Calu3 (cell line): ENCODE data around the gene TTC28. TPM values are rescaled to one million over a fixed set of nuclear protein-coding genes. Genes with fewer than 3 reads are reported as not detected.

Source experiments
- BruUV-seq: library from RNA; stranded (reverse); fragments of 400-500 nt; replicated peaks from 2 replicates; lab custom pipeline; 2021; lab: Mats Ljungman, UMichigan
- CTCF ChIA-PET: fragments of 300-600 bp; sonication (Branson Sonifier 250); formaldehyde crosslinking; loops from one replicate; lab custom pipeline; 2022; ENCODE audit warnings: antibody characterized with exemption; lab: Charles Lee
- DNase-seq: peaks from one replicate; pipeline ENCODE4 v3.0.0; 2022
- H3K27ac Mint-ChIP-seq: one replicate; pipeline ENCODE4 v1.8.0; 2022; ENCODE audit warnings: mixed read lengths; ENCODE audit not compliant: unreplicated experiment
- H3K27me3 Mint-ChIP-seq: one replicate; pipeline ENCODE4 v1.8.0; 2022; ENCODE audit warnings: mixed read lengths; ENCODE audit not compliant: unreplicated experiment
- H3K36me3 Mint-ChIP-seq: one replicate; pipeline ENCODE4 v1.8.0; 2022; ENCODE audit warnings: mild to moderate bottlenecking, moderate library complexity, mixed read lengths; ENCODE audit not compliant: insufficient read depth, unreplicated experiment
- H3K4me1 Mint-ChIP-seq: one replicate; pipeline ENCODE4 v1.8.0; 2022; ENCODE audit warnings: mild to moderate bottlenecking, low read depth, mixed read lengths; ENCODE audit not compliant: unreplicated experiment
- H3K4me3 Mint-ChIP-seq: one replicate; pipeline ENCODE4 v1.8.0; 2022; ENCODE audit warnings: mild to moderate bottlenecking, low read depth, moderate library complexity, mixed read lengths; ENCODE audit not compliant: unreplicated experiment
- H3K9me3 Mint-ChIP-seq: one replicate; pipeline ENCODE4 v1.8.0; 2022; ENCODE audit warnings: low read depth, mixed read lengths; ENCODE audit not compliant: unreplicated experiment
- intact Hi-C: fragments of 100-400 bp; cut with micrococcal nuclease; formaldehyde crosslinking; loops from one replicate; pipeline ENCODE4 v1.10.0; 2022; ENCODE audit not compliant: unreplicated experiment
- total RNA-seq: library from RNA; stranded (reverse); gene quantifications from 2 replicates; pipeline ENCODE4 v1.2.3, GENCODE V29; 2022
- TF ChIP-seq, protein P1 (sequence below): fragments of 200-600 bp; IDR thresholded peaks from one replicate; pipeline ENCODE4 v1.8.0; 2022; ENCODE audit warnings: antibody characterized with exemption; ENCODE audit not compliant: unreplicated experiment

TTC28 gene
- total RNA-seq, 1 experiment from 2014 or later = 5.2 TPM

GRCh38 chr22:28297504-28297903 lies 382.1 kb downstream of the TTC28 start:
- Mint-ChIP-seq H3K4me1 (no peaks in the 10 kb centered on the region), H3K27ac (no peak overlapping the region), H3K4me3 (no peak overlapping the region), H3K9me3 (no peaks in the 10 kb centered on the region), H3K27me3 (no peaks in the 10 kb centered on the region), H3K36me3 (no peaks in the 10 kb centered on the region)
- intact Hi-C loops = no loop called here
- TF ChIP-seq, protein P1, sequence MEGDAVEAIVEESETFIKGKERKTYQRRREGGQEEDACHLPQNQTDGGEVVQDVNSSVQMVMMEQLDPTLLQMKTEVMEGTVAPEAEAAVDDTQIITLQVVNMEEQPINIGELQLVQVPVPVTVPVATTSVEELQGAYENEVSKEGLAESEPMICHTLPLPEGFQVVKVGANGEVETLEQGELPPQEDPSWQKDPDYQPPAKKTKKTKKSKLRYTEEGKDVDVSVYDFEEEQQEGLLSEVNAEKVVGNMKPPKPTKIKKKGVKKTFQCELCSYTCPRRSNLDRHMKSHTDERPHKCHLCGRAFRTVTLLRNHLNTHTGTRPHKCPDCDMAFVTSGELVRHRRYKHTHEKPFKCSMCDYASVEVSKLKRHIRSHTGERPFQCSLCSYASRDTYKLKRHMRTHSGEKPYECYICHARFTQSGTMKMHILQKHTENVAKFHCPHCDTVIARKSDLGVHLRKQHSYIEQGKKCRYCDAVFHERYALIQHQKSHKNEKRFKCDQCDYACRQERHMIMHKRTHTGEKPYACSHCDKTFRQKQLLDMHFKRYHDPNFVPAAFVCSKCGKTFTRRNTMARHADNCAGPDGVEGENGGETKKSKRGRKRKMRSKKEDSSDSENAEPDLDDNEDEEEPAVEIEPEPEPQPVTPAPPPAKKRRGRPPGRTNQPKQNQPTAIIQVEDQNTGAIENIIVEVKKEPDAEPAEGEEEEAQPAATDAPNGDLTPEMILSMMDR = no peak
- no TSS peak for BruUV-seq
- no peak for DNase-seq
- CTCF ChIA-PET = no interaction called here

DNA sequence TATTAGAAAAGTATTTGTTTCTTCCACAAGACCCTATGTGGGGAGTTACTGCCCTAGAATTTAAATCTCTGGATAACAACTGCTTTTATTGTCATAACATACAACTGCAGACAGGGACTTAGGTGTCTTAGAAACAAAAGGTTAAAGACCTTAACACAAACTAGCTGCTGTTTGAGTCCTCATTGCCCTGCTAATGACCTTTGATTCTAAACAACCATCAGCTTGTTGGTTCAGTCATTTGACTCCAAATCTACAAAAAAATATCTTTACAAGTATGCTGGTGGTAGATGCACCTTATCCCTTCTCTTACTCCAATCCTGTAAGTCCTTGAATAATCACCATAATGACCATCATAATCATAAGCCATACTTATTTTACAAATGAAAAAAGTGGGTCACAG lies 383.2 kb downstream of the TTC28 start:
- TF ChIP-seq, protein P1 = no peak
- no peak for DNase-seq
- H3K27me3 Mint-ChIP-seq = no peaks in the 10 kb centered on the region
- no peak overlapping the region for H3K27ac Mint-ChIP-seq
- no peaks in the 10 kb centered on the region for H3K9me3 Mint-ChIP-seq
- H3K4me3 Mint-ChIP-seq = no peak overlapping the region
- CTCF ChIA-PET = interaction anchor here (0.5 kb wide), 1 partner anchor 21 kb away, joined by 6 read pairs; no protein-coding TSS in a partner anchor
- no peaks in the 10 kb centered on the region for H3K4me1 Mint-ChIP-seq
- H3K36me3 Mint-ChIP-seq = no peaks in the 10 kb centered on the region
- intact Hi-C loops = no loop called here
- BruUV-seq = no TSS peak

DNA sequence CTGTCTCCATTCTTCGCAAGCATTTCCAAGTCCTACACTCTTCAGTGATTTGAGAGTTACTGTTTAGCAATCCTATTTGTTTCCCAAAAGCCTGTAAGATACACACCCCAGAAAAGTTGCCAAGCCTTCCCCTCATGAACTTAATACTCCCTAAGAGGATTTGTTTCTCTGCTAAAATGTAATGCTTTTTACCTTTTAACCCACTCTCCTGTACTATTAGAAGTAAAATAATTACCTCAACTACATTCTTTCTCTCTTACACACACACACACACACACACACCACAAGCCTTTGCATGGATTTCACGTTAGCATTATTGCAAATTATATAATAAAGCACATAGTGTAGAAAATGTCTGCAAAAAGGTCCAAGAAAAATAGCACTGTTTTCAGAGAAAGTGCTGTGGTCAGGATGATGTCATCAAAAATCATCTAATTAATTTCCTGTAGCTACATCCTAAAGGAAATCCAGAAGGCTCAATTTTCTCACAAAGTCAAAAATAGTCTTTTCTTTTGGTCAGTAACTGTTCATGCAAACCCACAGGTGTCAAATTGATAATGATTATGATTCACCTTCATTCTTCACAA lies 396.5 kb downstream of the TTC28 start:
- no peaks in the 10 kb centered on the region for H3K9me3 Mint-ChIP-seq
- no peak overlapping the region for H3K27ac Mint-ChIP-seq
- H3K4me3 Mint-ChIP-seq = no peak overlapping the region
- no peaks in the 10 kb centered on the region for H3K36me3 Mint-ChIP-seq
- H3K27me3 Mint-ChIP-seq = no peaks in the 10 kb centered on the region
- no peaks in the 10 kb centered on the region for H3K4me1 Mint-ChIP-seq
- no TSS peak for BruUV-seq
- DNase-seq = no peak
- TF ChIP-seq, protein P1 = no peak
- CTCF ChIA-PET = no interaction called here
- intact Hi-C loops = no loop called here

- no peaks in the 10 kb centered on the region for H3K4me1 Mint-ChIP-seq
- no peaks in the 10 kb centered on the region for H3K9me3 Mint-ChIP-seq
- no peaks in the 10 kb centered on the region for H3K27me3 Mint-ChIP-seq
- no TSS peak for BruUV-seq
- CTCF ChIA-PET = no interaction called here
- TF ChIP-seq, protein P1 = no peak
- no peak overlapping the region for H3K27ac Mint-ChIP-seq
- no peaks in the 10 kb centered on the region for H3K36me3 Mint-ChIP-seq
- no peak overlapping the region for H3K4me3 Mint-ChIP-seq
- intact Hi-C loops = no loop called here
- DNase-seq = no peak
These were observed 397.1 kb downstream of the TTC28 start for GRCh38 chr22:28282405-28283067.
